Measurements from ENCODE around the gene PACSIN1.

- TF ChIP-seq CTCF (IDR thresholded peaks at IDR 0.05; ENCODE audit: low read depth, low read length) (no peak), EZH2phosphoT487 (IDR thresholded peaks at IDR 0.05; ENCODE audit: low read depth) (no peak)
Observed at GRCh38 chr6:34536959-34537848, 71.3 kb downstream of the PACSIN1 start.
